ENCODE data around the gene ARHGAP24.

ARHGAP24 gene

GRCh38 chr4:85805891-85806290, 330.9 kb downstream of the ARHGAP24 start:
- 100% methylated on average over 1 of the region's 1 CpG for WGBS (ENCODE audit: insufficient coverage)
- H3K9me3 ChIP-seq (ENCODE audit: control extremely low read depth in 1 of 5, control insufficient read depth in 4 of 5, insufficient read depth in 2 of 5, low read depth in 1 of 5, low read length in 4 of 5) = no peaks in the 10 kb centered on the region
- no peak for DNase-seq
- no peak overlapping the region for H3K4me3 ChIP-seq (ENCODE audit: control insufficient read depth in 1 of 7, extremely low read depth in 1 of 7, insufficient read depth in 4 of 7, low read depth in 2 of 7, low read length in 6 of 7)
- H3K27me3 ChIP-seq (replicated peaks in 2 of 5; ENCODE audit: control insufficient read depth in 4 of 5, insufficient read depth in 5 of 5, low read length in 4 of 5) = no peaks in the 10 kb centered on the region
- ChIA-PET CTCF (interaction anchor here (2.2 kb wide), 1 partner anchor 10 kb away, joined by 9 read pairs; no protein-coding TSS in a partner anchor), POLR2A (no interaction called here)
- no peak overlapping the region for H3K27ac ChIP-seq (ENCODE audit: insufficient read depth in 1 of 2, low read depth in 1 of 2, low read length in 2 of 2, poor library complexity in 1 of 2, severe bottlenecking in 2 of 2)
- no peaks in the 10 kb centered on the region for H3K36me3 ChIP-seq (ENCODE audit: control insufficient read depth in 4 of 4, insufficient read depth in 4 of 4, low read length in 3 of 4)
- H3K4me1 ChIP-seq (ENCODE audit: control extremely low read depth in 1 of 4, control insufficient read depth in 4 of 4, insufficient read depth in 4 of 4, low read length in 3 of 4) = no peaks in the 10 kb centered on the region

GRCh38 chr4:85806334-85806733, 331.4 kb downstream of the ARHGAP24 start:
- no peaks in the 10 kb centered on the region for H3K27me3 ChIP-seq (replicated peaks in 2 of 5; ENCODE audit: control insufficient read depth in 4 of 5, insufficient read depth in 5 of 5, low read length in 4 of 5)
- no peak overlapping the region for H3K27ac ChIP-seq (ENCODE audit: insufficient read depth in 1 of 2, low read depth in 1 of 2, low read length in 2 of 2, poor library complexity in 1 of 2, severe bottlenecking in 2 of 2)
- no peaks in the 10 kb centered on the region for H3K4me1 ChIP-seq (ENCODE audit: control extremely low read depth in 1 of 4, control insufficient read depth in 4 of 4, insufficient read depth in 4 of 4, low read length in 3 of 4)
- H3K36me3 ChIP-seq (ENCODE audit: control insufficient read depth in 4 of 4, insufficient read depth in 4 of 4, low read length in 3 of 4) = no peaks in the 10 kb centered on the region
- CTCF ChIA-PET = interaction anchor here (2.2 kb wide), 1 partner anchor 10 kb away, joined by 9 read pairs; no protein-coding TSS in a partner anchor
- H3K9me3 ChIP-seq (ENCODE audit: control extremely low read depth in 1 of 5, control insufficient read depth in 4 of 5, insufficient read depth in 2 of 5, low read depth in 1 of 5, low read length in 4 of 5) = no peaks in the 10 kb centered on the region
- DNase-seq = no peak
- H3K4me3 ChIP-seq (ENCODE audit: control insufficient read depth in 1 of 7, extremely low read depth in 1 of 7, insufficient read depth in 4 of 7, low read depth in 2 of 7, low read length in 6 of 7) = no peak overlapping the region
- POLR2A ChIA-PET = no interaction called here

DNA sequence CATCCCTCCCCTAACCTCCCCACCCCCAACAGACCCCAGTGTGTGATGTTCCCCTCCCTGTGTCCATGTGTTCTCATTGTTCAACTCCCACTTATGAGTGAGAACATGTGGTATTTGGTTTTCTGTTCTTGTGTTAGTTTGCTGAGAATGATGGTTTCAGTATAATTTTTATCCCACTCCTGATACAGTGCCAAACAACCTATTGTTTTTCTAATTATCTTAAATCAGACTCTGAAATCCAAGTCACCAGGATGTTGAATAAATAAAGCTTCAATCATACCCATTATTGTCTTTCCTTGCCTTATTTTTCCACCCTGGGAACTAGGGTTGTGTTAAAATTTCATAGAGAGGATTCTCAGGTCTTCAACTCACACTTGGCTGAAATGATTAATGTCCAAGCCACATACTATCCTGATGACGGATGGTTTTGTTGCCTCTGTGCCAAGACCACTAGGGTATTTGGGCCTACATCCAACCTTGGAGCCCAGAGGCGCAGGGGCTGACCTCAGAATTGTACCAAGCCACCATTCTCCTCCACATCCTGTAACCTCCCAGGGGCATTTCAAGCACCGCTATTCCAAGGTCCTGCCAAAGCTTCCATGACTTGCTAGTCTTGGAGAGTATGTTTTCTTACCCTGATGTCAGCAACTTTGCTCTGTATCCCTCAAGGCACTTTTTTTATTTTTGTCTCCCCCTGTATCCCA, 332.4 kb downstream of the ARHGAP24 start:
- ChIA-PET CTCF (interaction anchor here (2.2 kb wide), 1 partner anchor 11 kb away, joined by 9 read pairs; no protein-coding TSS in a partner anchor), POLR2A (no interaction called here)
- no peak for DNase-seq
- H3K27ac ChIP-seq (ENCODE audit: insufficient read depth in 1 of 2, low read depth in 1 of 2, low read length in 2 of 2, poor library complexity in 1 of 2, severe bottlenecking in 2 of 2) = no peak overlapping the region
- H3K9me3 ChIP-seq (ENCODE audit: control extremely low read depth in 1 of 5, control insufficient read depth in 4 of 5, insufficient read depth in 2 of 5, low read depth in 1 of 5, low read length in 4 of 5) = no peaks in the 10 kb centered on the region
- no peaks in the 10 kb centered on the region for H3K4me1 ChIP-seq (ENCODE audit: control extremely low read depth in 1 of 4, control insufficient read depth in 4 of 4, insufficient read depth in 4 of 4, low read length in 3 of 4)
- WGBS (ENCODE audit: insufficient coverage) = 95% methylated on average over 3 of the region's 3 CpGs
- H3K4me3 ChIP-seq (ENCODE audit: control insufficient read depth in 1 of 7, extremely low read depth in 1 of 7, insufficient read depth in 4 of 7, low read depth in 2 of 7, low read length in 6 of 7) = no peak overlapping the region
- H3K27me3 ChIP-seq (replicated peaks in 2 of 5; ENCODE audit: control insufficient read depth in 4 of 5, insufficient read depth in 5 of 5, low read length in 4 of 5) = no peaks in the 10 kb centered on the region
- no peaks in the 10 kb centered on the region for H3K36me3 ChIP-seq (ENCODE audit: control insufficient read depth in 4 of 4, insufficient read depth in 4 of 4, low read length in 3 of 4)

DNA sequence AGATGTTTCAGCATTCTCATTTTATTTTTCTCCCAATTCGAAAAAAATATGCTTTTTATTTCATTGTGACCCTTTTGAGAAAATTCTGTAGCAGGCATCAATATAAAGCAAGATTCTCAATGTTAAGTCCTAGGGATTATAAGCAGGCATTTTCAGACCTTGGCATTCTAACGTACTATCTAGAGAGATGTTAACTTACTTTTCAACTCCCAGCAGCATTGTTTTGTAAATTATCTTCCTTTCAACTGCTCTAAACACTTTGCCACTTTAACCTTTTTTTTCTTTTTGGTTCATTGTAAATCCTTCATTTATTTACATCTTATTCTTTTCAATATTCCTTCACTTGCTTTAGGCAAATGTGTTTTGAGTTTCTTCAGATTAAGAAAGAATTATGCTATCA, 333.2 kb downstream of the ARHGAP24 start:
- Histone ChIP-seq H3K27ac (ENCODE audit: insufficient read depth in 1 of 2, low read depth in 1 of 2, low read length in 2 of 2, poor library complexity in 1 of 2, severe bottlenecking in 2 of 2) (no peak overlapping the region), H3K4me3 (ENCODE audit: control insufficient read depth in 1 of 7, extremely low read depth in 1 of 7, insufficient read depth in 4 of 7, low read depth in 2 of 7, low read length in 6 of 7) (no peak overlapping the region), H3K9me3 (ENCODE audit: control extremely low read depth in 1 of 5, control insufficient read depth in 4 of 5, insufficient read depth in 2 of 5, low read depth in 1 of 5, low read length in 4 of 5) (peaks cover 0 to 1% (median 0%) of the 10 kb centered on the region in 5 experiments), H3K4me1 (ENCODE audit: control extremely low read depth in 1 of 4, control insufficient read depth in 4 of 4, insufficient read depth in 4 of 4, low read length in 3 of 4) (no peaks in the 10 kb centered on the region), H3K36me3 (ENCODE audit: control insufficient read depth in 4 of 4, insufficient read depth in 4 of 4, low read length in 3 of 4) (no peaks in the 10 kb centered on the region), H3K27me3 (replicated peaks in 2 of 5; ENCODE audit: control insufficient read depth in 4 of 5, insufficient read depth in 5 of 5, low read length in 4 of 5) (no peaks in the 10 kb centered on the region)
- POLR2A ChIA-PET = no interaction called here
- CTCF ChIA-PET = no interaction called here
- no peak for DNase-seq
- 71% methylated on average over 1 of the region's 2 CpGs for WGBS (ENCODE audit: insufficient coverage)

DNA sequence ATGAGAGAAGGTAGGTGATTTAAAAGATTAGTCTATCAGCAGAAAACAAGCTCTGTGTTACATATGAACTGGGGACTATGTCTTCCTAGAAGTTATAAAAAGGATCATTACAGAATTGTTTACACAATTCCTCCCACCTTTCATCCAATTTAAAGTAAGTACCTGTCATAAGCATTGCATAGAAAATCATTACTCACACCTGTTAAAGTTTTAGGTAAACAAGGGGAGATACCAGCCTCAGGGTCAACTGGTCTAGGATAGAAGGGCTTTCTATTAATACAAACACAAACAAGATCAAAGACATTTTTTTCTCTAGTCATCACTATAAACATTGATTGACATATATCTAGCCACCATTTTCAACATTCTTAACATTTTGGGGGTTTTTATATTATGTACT, 333.9 kb downstream of the ARHGAP24 start:
- no peak overlapping the region for H3K4me3 ChIP-seq (ENCODE audit: control insufficient read depth in 1 of 7, extremely low read depth in 1 of 7, insufficient read depth in 4 of 7, low read depth in 2 of 7, low read length in 6 of 7)
- H3K27me3 ChIP-seq (replicated peaks in 2 of 5; ENCODE audit: control insufficient read depth in 4 of 5, insufficient read depth in 5 of 5, low read length in 4 of 5) = no peaks in the 10 kb centered on the region
- peaks cover 0 to 1% (median 0%) of the 10 kb centered on the region in 5 experiments for H3K9me3 ChIP-seq (ENCODE audit: control extremely low read depth in 1 of 5, control insufficient read depth in 4 of 5, insufficient read depth in 2 of 5, low read depth in 1 of 5, low read length in 4 of 5)
- H3K4me1 ChIP-seq (ENCODE audit: control extremely low read depth in 1 of 4, control insufficient read depth in 4 of 4, insufficient read depth in 4 of 4, low read length in 3 of 4) = no peaks in the 10 kb centered on the region
- ChIA-PET POLR2A (no interaction called here), CTCF (no interaction called here)
- H3K36me3 ChIP-seq (ENCODE audit: control insufficient read depth in 4 of 4, insufficient read depth in 4 of 4, low read length in 3 of 4) = no peaks in the 10 kb centered on the region
- no peak for DNase-seq
- no peak overlapping the region for H3K27ac ChIP-seq (ENCODE audit: insufficient read depth in 1 of 2, low read depth in 1 of 2, low read length in 2 of 2, poor library complexity in 1 of 2, severe bottlenecking in 2 of 2)

DNA sequence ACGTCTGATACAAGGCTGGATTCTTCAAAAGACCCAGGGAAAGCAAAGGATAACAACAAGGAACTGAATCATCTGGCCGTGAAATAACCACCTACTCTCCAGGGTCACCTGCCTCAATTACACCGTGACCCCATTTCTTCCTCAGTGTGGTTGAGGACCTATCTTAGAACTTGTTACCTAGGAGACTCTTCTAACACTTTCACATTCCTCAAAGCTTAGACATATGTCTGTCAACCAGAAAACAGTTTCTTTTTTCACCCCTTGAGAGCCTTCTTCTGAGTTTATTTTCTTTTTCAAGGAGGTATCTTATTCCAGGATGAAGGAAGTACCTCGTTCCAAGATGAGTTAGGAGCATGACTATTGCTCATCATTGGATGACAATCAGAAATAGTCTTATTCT, 337.8 kb downstream of the ARHGAP24 start:
- H3K4me3 ChIP-seq (ENCODE audit: control insufficient read depth in 1 of 7, extremely low read depth in 1 of 7, insufficient read depth in 4 of 7, low read depth in 2 of 7, low read length in 6 of 7) = no peak overlapping the region
- 95% methylated on average over 4 of the region's 4 CpGs for WGBS (ENCODE audit: insufficient coverage)
- no peaks in the 10 kb centered on the region for H3K4me1 ChIP-seq (ENCODE audit: control extremely low read depth in 1 of 4, control insufficient read depth in 4 of 4, insufficient read depth in 4 of 4, low read length in 3 of 4)
- H3K36me3 ChIP-seq (ENCODE audit: control insufficient read depth in 4 of 4, insufficient read depth in 4 of 4, low read length in 3 of 4) = no peaks in the 10 kb centered on the region
- CTCF ChIA-PET = interaction anchor here (0.5 to 3.5 kb wide), 2 partner anchors 15 to 96 kb away, joined by 3 to 16 read pairs; no protein-coding TSS in a partner anchor
- POLR2A ChIA-PET = no interaction called here
- H3K9me3 ChIP-seq (ENCODE audit: control extremely low read depth in 1 of 5, control insufficient read depth in 4 of 5, insufficient read depth in 2 of 5, low read depth in 1 of 5, low read length in 4 of 5) = peaks cover 0 to 1% (median 0%) of the 10 kb centered on the region in 5 experiments
- H3K27ac ChIP-seq (ENCODE audit: insufficient read depth in 1 of 2, low read depth in 1 of 2, low read length in 2 of 2, poor library complexity in 1 of 2, severe bottlenecking in 2 of 2) = no peak overlapping the region
- no peaks in the 10 kb centered on the region for H3K27me3 ChIP-seq (replicated peaks in 2 of 5; ENCODE audit: control insufficient read depth in 4 of 5, insufficient read depth in 5 of 5, low read length in 4 of 5)
- no peak for DNase-seq

DNA sequence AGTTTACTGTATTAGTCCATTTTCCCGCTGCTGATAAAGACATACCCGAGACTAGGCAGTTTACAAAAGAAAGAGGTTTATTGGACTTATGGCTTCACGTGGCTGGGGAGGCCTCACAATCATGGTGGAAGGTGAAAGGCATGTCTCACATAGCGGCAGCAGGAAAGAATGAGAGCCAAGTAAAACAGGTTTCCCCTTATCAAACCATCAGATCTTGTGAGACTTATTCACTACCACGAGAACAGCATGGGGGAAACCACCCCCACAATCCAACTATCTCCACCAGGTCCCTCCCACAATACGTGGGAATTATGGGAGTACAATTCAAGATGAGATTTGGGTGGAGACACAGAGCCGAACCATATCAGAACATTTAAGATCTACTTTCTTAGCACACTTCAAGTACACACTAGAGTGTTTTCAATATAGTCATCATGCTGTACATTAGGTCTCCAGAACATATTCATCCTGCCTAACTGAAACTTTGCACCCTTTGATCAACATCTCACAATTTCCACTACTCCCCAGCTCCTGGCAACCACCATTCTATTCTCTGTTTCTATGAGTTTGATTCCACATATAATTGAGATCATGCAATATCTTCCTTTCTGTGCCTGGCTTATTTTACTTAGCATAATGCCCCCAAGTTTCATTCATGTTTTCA, 341.0 kb downstream of the ARHGAP24 start:
- Histone ChIP-seq H3K27me3 (replicated peaks in 2 of 5; ENCODE audit: control insufficient read depth in 4 of 5, insufficient read depth in 5 of 5, low read length in 4 of 5) (no peaks in the 10 kb centered on the region), H3K9me3 (ENCODE audit: control extremely low read depth in 1 of 5, control insufficient read depth in 4 of 5, insufficient read depth in 2 of 5, low read depth in 1 of 5, low read length in 4 of 5) (peaks cover 0 to 2% (median 0%) of the 10 kb centered on the region in 5 experiments), H3K4me1 (ENCODE audit: control extremely low read depth in 1 of 4, control insufficient read depth in 4 of 4, insufficient read depth in 4 of 4, low read length in 3 of 4) (peaks cover 0 to 5% (median 0%) of the 10 kb centered on the region in 4 experiments), H3K4me3 (ENCODE audit: control insufficient read depth in 1 of 7, extremely low read depth in 1 of 7, insufficient read depth in 4 of 7, low read depth in 2 of 7, low read length in 6 of 7) (no peak overlapping the region), H3K27ac (ENCODE audit: insufficient read depth in 1 of 2, low read depth in 1 of 2, low read length in 2 of 2, poor library complexity in 1 of 2, severe bottlenecking in 2 of 2) (no peak overlapping the region), H3K36me3 (ENCODE audit: control insufficient read depth in 4 of 4, insufficient read depth in 4 of 4, low read length in 3 of 4) (no peaks in the 10 kb centered on the region)
- POLR2A ChIA-PET = no interaction called here
- DNase-seq = no peak
- CTCF ChIA-PET = no interaction called here
- WGBS (ENCODE audit: insufficient coverage) = 97% methylated on average over 6 of the region's 7 CpGs

Data from common myeloid progenitor, CD34-positive (primary cell).